ENCODE measurements around the gene TLR6.

TLR6 gene

DNA sequence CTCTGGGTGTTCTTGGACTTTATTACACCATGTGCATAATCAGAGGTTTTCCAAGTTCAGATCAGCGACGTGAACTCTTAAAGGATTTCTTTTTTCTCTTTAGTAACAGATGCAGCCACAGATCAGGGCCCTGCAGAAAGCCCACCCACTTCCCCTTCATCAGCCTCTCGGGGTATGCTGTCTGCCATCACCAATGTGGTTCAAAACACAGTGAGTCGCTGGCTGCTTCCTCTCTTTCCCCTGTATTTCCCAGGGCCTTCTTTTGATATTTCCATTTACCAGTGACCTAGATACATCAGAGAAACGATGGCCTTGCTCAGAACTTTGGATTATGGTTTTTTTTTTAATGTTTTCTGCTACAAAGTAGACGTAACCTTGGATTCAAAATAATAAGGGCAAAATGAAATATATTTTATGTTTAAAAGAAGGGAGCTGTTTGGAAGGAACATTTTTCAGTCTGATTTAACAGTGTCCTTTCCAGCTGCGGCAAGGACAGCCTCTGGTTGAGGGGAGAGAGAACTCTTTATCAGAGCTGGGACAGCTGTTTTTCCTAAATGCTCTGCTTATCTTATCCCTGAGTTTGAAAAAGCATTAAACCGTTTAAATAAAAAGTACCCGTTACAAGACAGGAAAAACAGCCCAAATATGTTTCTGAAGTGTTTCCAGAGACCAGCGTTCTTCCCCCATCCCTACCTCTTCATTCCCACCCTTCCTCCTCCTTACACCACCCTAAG, 49.2 kb upstream of the TLR6 start (continued):
- TF ChIP-seq, protein P1, sequence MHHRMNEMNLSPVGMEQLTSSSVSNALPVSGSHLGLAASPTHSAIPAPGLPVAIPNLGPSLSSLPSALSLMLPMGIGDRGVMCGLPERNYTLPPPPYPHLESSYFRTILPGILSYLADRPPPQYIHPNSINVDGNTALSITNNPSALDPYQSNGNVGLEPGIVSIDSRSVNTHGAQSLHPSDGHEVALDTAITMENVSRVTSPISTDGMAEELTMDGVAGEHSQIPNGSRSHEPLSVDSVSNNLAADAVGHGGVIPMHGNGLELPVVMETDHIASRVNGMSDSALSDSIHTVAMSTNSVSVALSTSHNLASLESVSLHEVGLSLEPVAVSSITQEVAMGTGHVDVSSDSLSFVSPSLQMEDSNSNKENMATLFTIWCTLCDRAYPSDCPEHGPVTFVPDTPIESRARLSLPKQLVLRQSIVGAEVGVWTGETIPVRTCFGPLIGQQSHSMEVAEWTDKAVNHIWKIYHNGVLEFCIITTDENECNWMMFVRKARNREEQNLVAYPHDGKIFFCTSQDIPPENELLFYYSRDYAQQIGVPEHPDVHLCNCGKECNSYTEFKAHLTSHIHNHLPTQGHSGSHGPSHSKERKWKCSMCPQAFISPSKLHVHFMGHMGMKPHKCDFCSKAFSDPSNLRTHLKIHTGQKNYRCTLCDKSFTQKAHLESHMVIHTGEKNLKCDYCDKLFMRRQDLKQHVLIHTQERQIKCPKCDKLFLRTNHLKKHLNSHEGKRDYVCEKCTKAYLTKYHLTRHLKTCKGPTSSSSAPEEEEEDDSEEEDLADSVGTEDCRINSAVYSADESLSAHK (tag by site-specific recombination; IDR thresholded peaks at IDR 0.05), result no peak
- TF ChIP-seq ZFHX2 (tag by site-specific recombination; conservative IDR thresholded peaks at IDR 0.05), result no peak
- no peak for TF ChIP-seq SP2 (tag by site-specific recombination; IDR thresholded peaks at IDR 0.05)

DNA sequence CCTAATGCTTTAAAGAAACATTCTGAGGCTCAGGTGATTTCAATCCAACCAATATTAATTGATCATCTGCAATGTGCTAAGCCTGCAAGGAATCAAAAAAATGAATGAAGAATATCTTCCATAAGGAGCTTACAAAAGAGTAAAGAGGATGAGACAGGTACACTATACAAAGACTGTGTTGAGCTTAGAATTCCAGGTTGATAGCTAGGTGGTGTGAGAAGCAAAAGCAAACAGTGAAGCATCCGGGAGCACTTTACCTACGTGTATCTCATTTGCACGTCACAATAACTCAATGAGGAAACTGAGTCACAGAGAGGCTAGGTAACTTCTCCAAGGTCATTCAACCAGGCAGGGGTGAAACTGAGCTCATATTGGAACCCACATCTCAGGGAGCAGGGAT, 48.1 kb upstream of the TLR6 start:
- POLR2A ChIA-PET, result no interaction called here
- Histone ChIP-seq H3K4me3 (ENCODE audit: low read depth, low read length) (no peak overlapping the region), H3K36me3 (ENCODE audit: control insufficient read depth in 2 of 2, insufficient read depth in 1 of 2, low read length in 2 of 2) (peaks cover 0 to 43% of the 10 kb centered on the region in 2 experiments; a peak in 1 of 3 replicates), H3K27ac (ENCODE audit: extremely low read depth, low read depth, low read length) (no peak overlapping the region), H3K4me1 (ENCODE audit: control insufficient read depth, insufficient read depth, low read length) (no peaks in the 10 kb centered on the region), H3K9me3 (ENCODE audit: control insufficient read depth, insufficient read depth, low read depth, low read length) (no peaks in the 10 kb centered on the region)
- TF ChIP-seq ZNF624 (tag by site-specific recombination; IDR thresholded peaks at IDR 0.05) (no peak), ZNF404 (tag by site-specific recombination; IDR thresholded peaks at IDR 0.05) (no peak), SP7 (tag by site-specific recombination; IDR thresholded peaks at IDR 0.05) (no peak)
- CTCF ChIA-PET, result interaction anchor here (0.7 to 6.7 kb wide), 3 partner anchors 145 to 230 kb away, joined by 3 to 87 read pairs (median 4); no protein-coding TSS in a partner anchor

DNA sequence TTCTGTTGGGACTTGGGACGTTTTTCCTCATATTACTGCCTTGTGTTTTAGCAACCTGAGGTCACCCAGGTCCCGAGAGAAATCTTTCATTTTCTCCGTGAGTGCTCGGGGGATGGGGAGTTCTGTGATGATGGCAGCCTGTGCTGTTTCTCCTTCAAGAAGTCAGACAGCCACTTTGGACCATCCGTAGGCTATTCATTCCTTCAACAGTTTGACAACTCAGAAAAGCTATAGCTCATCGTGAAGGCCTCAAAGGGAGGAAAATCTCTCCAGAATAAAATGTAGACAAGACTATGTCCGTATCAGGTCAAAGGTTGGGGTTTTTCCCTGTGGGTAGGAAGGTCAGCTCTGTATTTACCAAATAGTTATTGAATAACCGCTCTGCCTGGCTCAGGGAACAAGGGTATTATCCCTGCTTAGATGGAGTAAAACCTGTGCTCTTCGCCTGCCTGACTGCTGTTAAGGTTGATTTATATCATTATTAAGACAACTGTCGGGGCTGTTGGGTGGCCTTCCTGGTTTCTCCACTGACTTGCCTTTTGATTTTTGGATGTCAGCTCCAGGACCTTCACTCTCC, 47.6 kb upstream of the TLR6 start:
- Histone ChIP-seq H3K27ac (ENCODE audit: extremely low read depth, low read depth, low read length) (no peak overlapping the region), H3K4me3 (ENCODE audit: low read depth, low read length) (no peak overlapping the region), H3K9me3 (ENCODE audit: control insufficient read depth, insufficient read depth, low read depth, low read length) (no peaks in the 10 kb centered on the region), H3K36me3 (ENCODE audit: control insufficient read depth in 2 of 2, insufficient read depth in 1 of 2, low read length in 2 of 2) (peaks cover 0 to 39% of the 10 kb centered on the region in 2 experiments; a peak in 1 of 3 replicates), H3K4me1 (ENCODE audit: control insufficient read depth, insufficient read depth, low read length) (no peaks in the 10 kb centered on the region)
- CTCF ChIA-PET, result interaction anchor here (0.6 to 6.7 kb wide), 4 partner anchors 126 to 230 kb away, joined by 3 to 87 read pairs (median 4); no protein-coding TSS in a partner anchor
- POLR2A ChIA-PET, result no interaction called here
- no peak for TF ChIP-seq PRDM1 (tag by site-specific recombination; IDR thresholded peaks at IDR 0.05)
- TF ChIP-seq, protein P2, sequence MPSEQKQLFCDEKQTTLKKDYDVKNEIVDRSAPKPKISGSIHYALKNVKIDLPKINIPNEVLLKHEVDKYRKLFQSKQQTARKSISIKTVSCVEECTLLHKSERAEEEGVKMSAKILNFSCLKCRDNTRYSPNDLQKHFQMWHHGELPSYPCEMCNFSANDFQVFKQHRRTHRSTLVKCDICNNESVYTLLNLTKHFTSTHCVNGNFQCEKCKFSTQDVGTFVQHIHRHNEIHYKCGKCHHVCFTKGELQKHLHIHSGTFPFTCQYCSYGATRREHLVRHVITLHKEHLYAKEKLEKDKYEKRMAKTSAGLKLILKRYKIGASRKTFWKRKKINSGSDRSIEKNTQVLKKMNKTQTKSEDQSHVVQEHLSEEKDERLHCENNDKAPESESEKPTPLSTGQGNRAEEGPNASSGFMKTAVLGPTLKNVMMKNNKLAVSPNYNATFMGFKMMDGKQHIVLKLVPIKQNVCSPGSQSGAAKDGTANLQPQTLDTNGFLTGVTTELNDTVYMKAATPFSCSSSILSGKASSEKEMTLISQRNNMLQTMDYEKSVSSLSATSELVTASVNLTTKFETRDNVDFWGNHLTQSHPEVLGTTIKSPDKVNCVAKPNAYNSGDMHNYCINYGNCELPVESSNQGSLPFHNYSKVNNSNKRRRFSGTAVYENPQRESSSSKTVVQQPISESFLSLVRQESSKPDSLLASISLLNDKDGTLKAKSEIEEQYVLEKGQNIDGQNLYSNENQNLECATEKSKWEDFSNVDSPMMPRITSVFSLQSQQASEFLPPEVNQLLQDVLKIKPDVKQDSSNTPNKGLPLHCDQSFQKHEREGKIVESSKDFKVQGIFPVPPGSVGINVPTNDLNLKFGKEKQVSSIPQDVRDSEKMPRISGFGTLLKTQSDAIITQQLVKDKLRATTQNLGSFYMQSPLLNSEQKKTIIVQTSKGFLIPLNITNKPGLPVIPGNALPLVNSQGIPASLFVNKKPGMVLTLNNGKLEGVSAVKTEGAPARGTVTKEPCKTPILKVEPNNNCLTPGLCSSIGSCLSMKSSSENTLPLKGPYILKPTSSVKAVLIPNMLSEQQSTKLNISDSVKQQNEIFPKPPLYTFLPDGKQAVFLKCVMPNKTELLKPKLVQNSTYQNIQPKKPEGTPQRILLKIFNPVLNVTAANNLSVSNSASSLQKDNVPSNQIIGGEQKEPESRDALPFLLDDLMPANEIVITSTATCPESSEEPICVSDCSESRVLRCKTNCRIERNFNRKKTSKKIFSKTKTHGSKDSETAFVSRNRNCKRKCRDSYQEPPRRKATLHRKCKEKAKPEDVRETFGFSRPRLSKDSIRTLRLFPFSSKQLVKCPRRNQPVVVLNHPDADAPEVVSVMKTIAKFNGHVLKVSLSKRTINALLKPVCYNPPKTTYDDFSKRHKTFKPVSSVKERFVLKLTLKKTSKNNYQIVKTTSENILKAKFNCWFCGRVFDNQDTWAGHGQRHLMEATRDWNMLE (tag by site-specific recombination; conservative IDR thresholded peaks at IDR 0.05; ENCODE audit: low read depth), result no peak
- no peak for TF ChIP-seq ZNF416 (tag by site-specific recombination; IDR thresholded peaks at IDR 0.05)
- TF ChIP-seq MYNN (tag by site-specific recombination; IDR thresholded peaks at IDR 0.05; ENCODE audit: borderline replicate concordance), result no peak
- no peak for TF ChIP-seq TRIM28 (IDR thresholded peaks at IDR 0.05; ENCODE audit: borderline replicate concordance, low read length)
- no peak for TF ChIP-seq GLI2 (tag by site-specific recombination; IDR thresholded peaks at IDR 0.05; ENCODE audit: borderline replicate concordance, low read depth)
- TF ChIP-seq MZF1 (tag by site-specific recombination; IDR thresholded peaks at IDR 0.05; ENCODE audit: borderline replicate concordance), result no peak
- no peak for TF ChIP-seq IKZF3 (tag by site-specific recombination; IDR thresholded peaks at IDR 0.05)
- TF ChIP-seq, protein P3, sequence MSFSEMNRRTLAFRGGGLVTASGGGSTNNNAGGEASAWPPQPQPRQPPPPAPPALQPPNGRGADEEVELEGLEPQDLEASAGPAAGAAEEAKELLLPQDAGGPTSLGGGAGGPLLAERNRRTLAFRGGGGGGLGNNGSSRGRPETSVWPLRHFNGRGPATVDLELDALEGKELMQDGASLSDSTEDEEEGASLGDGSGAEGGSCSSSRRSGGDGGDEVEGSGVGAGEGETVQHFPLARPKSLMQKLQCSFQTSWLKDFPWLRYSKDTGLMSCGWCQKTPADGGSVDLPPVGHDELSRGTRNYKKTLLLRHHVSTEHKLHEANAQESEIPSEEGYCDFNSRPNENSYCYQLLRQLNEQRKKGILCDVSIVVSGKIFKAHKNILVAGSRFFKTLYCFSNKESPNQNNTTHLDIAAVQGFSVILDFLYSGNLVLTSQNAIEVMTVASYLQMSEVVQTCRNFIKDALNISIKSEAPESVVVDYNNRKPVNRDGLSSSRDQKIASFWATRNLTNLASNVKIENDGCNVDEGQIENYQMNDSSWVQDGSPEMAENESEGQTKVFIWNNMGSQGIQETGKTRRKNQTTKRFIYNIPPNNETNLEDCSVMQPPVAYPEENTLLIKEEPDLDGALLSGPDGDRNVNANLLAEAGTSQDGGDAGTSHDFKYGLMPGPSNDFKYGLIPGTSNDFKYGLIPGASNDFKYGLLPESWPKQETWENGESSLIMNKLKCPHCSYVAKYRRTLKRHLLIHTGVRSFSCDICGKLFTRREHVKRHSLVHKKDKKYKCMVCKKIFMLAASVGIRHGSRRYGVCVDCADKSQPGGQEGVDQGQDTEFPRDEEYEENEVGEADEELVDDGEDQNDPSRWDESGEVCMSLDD (tag by site-specific recombination; IDR thresholded peaks at IDR 0.05), result no peak
- TF ChIP-seq, protein P4, sequence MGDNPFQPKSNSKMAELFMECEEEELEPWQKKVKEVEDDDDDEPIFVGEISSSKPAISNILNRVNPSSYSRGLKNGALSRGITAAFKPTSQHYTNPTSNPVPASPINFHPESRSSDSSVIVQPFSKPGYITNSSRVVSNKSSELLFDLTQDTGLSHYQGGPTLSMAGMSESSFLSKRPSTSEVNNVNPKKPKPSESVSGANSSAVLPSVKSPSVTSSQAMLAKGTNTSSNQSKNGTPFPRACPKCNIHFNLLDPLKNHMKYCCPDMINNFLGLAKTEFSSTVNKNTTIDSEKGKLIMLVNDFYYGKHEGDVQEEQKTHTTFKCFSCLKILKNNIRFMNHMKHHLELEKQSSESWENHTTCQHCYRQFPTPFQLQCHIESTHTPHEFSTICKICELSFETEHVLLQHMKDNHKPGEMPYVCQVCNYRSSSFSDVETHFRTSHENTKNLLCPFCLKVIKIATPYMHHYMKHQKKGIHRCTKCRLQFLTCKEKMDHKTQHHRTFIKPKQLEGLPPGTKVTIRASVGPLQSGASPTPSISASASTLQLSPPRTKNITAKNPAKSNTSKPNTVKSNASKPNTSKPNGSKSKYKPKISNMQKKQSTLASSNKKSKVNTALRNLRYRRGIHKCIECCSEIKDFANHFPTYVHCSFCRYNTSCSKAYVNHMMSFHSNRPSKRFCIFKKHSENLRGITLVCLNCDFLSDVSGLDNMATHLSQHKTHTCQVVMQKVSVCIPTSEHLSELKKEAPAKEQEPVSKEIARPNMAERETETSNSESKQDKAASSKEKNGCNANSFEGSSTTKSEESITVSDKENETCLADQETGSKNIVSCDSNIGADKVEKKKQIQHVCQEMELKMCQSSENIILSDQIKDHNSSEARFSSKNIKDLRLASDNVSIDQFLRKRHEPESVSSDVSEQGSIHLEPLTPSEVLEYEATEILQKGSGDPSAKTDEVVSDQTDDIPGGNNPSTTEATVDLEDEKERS (tag by site-specific recombination; IDR thresholded peaks at IDR 0.05), result no peak
- TF ChIP-seq SCRT1 (tag by site-specific recombination; IDR thresholded peaks at IDR 0.05; ENCODE audit: borderline replicate concordance), result no peak
- no peak for TF ChIP-seq ZNF426 (tag by site-specific recombination; IDR thresholded peaks at IDR 0.05)
